Hematopoietic multipotent progenitor cell treated with erythropoietin and hydrocortisone succinate and interleukin-3 and kit ligand, for 6 days (in vitro differentiated cells): ENCODE data around the gene PCCB.
"Not testable (repeated sequence)": the region's sequence is repeated elsewhere in the genome, so short reads cannot be mapped to it uniquely, and the experiment has no call there.

ENCODE experiments used
- DNase-seq: peaks from one replicate; pipeline ENCODE4 v3.0.0-alpha.2; 2015

The PCCB gene

DNA sequence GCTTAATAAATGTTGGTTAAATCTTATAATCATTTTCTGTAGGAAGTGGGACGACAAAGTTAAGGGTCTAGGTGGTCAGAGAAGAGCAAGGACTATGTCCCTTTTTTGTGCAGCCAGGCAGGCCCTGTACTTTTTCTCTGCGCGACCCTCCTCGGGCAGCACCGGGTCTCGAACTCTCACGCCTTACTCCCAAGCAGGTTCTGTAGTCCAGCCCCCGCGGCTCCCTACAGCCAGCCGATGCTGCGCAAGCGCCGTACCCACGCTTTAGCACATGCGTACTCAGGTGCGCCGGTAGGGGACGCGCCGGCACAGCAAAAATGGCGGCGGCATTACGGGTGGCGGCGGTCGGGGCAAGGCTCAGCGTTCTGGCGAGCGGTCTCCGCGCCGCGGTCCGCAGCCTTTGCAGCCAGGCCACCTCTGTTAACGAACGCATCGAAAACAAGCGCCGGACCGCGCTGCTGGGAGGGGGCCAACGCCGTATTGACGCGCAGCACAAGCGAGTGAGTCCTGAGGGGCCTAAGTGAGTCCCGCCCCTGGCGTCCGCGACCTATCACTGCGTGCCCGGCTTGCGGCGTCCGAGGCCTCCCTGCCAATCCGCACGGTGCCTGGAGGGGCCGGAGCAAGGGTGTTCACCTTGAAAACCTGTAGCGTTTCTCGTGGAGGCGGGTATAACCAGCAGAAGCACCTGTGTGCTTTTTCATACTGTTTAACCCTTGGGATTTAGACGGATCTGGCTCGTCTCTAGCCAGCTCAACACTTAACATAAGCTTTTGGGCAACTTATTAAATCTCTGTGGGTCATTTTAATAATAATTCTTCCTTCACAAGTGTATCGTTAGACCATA is at the start of gene PCCB:
Gene PCCB, plus strand, starts transcription at position 282 of the 844 bp plus-strand sequence. Its CDS starts 36 bp downstream, at position 318.
- DNase-seq: peak; percentile 97

DNA sequence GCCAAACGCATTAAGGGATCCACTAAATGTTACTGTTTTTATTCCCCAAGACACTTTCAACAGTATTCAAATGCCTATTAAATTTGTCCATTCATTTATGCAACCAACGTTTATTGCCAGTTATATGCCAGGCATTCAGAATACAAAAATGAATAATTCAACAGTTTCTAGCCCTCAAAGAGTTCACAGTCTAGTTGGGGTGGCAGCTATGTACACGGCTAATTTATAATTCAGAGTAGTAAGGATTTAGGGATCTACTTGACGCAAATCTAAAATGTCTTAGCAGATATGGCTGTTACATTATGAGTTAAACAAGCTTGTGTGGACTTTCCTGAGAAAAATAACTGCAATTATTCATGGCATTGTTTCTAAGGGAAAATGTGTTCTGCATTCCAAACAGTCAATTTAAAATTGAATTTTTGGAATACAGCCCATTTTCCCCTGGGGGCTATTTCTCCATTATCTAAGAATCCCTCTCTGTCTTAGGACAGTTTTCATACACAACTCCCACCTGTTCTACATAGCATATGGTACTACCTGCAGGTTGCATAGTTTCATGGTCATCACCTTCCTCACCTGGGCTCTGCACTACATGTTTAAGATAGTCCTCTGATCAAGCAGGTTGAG is 42.5 kb upstream of the PCCB start:
- no peak for DNase-seq

DNA sequence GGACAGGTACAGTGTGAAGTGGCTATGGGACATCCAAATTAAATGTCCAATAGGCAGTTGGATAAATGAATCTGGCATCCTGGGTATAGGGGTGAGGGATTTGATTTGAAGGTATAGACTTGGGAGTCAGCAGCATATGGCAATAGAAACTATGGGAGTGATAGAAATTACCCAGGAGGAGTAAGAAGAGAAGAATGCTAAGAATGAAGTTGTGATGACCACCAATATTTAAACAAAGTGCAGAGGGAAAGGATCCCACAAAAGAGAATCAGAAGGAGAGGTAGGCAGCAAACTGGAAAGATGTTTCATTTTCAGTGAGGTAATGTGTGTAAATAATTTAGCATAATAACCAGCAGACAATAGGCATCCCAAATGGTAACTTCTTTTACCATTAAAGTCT is 40.2 kb upstream of the PCCB start:
- DNase-seq: no peak

DNA sequence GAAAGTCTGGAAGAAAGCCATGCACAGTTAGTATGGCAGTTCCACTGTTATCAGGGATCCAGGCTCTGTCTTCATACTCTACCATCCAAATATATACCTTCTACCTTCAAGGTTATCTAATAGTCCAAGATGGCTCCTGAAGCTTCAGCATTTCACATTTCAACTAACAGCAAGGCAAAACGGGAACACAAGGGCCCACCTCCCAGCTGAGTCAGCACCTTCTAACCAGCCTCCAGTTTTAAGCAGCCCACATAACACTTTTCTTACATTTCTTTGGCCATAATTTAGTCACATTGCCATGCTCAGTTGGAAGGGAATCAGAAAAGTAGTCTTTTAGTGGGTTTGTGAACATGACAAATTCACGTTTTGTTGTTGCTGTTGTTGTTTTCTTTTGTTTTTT is 38.6 kb upstream of the PCCB start:
- DNase-seq: no peak

DNA sequence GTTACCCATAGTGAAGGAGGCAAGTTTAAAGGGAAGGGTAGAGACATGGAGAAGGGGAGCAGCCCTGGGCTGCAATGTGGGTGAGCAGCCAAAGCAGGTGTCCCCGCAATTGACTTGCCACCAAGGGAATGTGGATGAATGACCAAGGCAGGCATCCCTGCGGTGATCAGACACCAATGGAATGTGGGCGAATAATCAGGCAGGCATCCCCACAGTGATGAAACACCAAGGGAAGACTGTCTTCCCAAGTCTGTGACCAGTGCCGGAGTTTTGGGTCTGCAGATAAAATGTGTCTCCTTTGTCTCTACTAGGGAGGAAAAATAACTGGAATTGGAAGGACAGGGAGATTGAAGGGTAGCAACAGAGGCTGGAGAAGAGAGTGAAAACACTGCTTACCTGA is 27.4 kb upstream of the PCCB start:
- not testable (repeated sequence) for DNase-seq

DNA sequence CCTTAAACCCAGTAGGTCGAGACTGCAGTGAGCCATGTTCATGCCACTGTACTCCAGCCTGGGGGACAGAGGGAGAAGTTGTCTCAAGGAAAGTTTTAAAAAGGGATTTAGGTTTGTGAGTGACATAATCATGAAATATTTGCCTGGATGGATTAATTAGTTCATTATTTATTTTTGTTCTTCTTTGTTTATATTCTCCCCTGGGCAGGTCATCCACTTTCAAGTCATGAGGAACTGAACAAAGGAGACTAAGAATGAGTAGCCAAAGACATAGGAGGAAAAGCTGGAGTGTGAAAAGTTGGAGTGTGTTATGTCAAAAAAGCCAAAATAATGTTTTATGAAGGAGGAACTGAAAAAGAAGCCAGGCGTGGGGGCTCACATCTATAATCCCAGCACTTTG is 17.7 kb upstream of the PCCB start:
- DNase-seq: no peak

DNA sequence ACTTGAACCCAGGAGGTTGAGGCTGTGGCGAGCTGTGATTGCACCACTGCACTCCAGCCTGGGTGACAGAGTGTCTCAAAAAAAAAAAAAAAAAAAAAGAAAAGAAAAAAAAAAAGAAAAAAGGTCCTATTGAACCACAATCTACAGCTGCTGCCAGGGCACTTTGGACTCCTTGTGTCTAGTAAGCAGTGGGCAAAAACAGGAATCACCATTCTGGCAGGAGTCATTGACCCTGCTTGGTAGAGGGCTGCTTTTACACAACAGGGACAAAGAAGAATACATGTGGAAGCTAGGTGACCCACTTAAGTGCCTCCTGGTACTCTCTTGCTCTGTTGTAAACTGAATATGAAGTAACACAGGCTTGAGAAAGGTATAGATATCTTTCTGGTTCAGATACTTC is 14.6 kb upstream of the PCCB start:
- no peak for DNase-seq

DNA sequence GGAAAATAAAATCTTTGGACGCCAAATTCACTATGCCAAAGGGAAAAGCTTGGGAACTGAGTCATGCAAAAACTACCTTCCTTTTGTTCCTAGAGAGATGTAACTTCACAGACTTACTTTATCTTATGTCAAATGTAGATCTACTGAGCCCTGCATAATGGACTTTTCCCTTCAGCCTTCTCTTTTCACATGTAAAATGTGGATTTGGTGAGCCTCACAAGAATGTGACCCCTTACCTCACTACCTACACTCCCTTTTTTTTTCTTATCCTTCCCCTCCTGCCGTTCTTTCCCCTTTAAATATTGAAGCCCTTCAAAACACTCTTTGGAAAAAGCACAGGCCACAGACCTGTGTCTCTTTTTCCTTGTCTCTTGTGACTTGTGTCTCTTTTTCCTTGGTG is 14.0 kb upstream of the PCCB start:
- no peak for DNase-seq

DNA sequence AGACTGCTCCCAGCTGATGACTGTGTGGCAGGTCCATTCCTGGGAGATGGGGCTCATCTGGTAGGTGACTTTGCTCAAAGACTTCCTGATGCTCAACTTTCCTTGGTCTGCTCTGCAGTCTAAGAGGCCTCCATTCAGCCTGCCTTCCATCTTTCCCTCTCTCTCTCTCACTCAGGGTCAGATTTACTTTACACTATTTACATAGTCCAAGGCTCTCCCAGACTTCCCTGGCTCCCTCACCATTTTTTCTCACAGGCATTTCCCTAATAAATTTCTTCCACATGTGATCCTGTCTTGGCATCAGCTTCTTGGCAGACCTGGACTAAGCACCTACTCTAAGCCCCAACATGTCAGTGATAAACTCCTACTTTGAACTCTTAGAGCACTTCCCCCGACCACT is 13.0 kb upstream of the PCCB start:
- DNase-seq: no peak

DNA sequence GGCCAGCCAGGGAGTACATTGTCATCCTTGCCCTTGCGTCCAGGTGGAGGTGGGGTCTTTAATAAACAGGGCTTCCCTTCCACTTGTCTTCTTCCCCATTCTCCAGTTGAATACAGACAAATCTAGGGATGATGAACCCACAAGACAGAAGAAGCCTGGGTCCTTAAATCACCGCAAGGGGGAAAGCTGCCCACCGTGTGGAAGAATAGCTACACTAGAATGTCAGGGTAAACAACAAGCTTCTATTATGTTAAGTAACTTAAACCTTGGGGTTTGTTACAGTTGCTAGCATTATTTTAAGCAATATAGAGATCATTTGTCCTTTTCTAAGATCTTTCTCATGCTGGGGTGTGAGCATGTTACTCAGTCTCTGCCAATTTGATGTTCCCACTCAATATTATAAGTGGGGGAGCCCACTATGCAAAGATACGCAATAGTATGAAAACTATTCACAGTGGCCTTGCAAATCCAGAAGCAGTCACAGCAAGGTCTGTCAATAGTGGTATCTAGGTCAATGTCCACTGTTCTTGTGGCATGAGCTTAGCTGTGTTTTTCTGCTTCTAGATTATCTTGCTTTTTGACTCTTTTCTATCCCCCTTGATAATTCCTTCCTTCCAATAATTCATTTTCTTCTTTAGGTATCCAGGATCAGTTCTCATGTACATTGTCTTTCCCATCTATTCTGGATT is 12.0 kb upstream of the PCCB start:
- DNase-seq: no peak

DNA sequence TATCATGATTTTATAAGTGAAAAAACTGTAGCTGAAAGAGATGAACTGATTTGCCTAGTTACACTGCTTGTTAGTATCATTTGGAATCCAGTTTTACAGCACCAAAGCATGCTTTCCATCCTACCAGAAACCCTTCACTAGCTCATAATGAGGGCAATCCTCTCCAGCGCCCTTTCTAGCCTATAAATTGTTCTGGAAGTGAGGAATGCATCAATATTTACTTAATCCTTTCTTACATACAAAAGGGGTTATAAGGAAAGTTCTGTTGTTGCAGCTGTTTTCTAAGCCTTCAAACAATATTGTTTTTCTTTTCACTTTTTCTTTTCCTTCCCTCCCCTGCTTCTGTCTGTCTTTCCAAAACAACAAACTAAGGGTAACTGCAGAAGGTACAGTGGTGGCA is 11.0 kb upstream of the PCCB start:
- DNase-seq: no peak

DNA sequence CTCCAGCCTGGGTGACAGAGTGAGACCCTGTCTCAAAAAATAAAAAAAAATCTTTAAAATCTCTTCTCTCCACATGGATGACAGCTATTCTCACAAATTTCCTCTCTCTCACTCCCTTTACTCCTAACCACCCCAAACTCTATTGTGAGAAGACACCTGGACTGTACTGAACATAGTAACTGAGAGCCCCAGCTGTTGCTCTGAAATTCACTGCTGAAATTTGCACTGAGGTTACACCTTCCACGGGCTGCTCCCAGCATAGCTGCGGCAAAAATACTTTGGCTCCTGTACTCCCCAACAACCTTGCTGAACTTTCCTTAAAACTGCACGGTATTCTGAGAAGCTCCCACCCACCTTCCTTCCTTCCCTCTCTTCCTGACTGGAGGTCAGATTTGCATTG is 4.4 kb upstream of the PCCB start:
- DNase-seq: no peak

DNA sequence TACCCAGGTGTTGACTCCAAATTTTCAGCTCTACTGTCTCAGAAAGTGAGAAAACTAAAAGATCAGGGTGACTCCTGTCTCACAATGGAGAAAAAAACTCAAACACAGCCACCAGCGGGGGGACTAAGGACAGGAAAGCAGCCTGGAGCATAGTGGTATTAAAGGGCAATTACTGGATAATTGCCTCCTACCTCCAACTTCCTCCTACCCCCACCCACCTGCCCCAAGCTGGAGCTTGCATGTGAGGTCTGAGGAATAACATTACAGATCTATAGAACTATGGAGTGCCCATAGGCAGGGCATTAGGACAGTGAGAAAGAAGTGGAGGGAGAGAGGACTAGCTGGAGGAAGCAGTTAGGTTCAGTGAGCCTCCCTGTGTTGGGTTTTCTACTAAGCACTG is 2.7 kb upstream of the PCCB start:
- no peak for DNase-seq

DNA sequence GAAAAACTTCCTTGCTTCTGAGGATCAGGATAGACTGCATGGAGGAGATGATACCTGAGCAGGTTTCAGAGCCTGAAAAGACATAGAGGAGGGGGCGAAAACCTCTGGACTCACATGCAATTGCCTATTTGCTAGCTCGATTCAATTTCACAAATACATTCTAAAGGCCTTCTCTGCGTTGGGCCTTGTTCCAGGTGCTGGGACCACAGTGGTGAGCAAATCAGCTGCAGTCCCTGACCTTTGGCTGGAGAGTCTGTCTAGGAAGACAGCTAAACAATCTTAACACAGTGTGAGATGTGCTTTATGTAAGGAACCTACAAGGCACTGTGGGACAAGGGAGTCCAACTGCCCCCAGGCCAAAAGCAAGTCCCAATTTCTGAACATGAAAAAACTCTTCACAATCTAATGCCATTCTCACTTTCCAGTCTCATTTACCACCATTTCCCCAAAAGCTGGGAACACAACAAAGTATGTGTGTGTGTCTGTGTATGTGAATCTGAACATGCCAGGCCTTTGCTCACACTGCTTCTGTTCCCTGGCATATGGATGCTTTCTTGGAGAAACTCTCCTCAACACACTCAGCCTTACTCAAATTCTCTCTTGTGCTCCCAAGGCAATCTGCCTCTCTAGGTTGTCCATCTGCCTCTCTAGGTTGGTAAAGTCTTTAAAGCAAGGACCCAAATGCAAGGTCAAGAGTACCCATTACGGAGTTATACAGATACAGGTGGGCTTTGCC is 2.1 kb upstream of the PCCB start:
- DNase-seq: no peak

DNA sequence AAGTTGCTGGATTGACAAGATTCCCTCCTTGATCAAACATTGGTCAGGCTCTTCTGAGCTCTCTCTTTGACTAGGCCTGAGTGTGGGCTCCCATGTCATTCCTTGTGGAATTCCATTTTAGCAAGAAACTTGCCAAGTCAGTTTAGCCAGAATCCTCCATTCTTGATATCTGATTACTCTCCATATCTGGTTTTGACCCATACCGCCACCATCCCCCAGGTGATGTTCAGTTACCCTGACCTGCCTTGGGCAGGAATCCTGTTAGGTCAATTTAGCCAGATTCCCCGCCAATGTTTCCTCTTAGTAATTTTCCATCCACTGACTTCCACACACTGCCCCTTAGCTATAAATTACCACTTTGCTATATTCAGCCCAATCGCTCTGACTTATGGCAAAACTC is 1.0 kb upstream of the PCCB start:
- DNase-seq: no peak

DNA sequence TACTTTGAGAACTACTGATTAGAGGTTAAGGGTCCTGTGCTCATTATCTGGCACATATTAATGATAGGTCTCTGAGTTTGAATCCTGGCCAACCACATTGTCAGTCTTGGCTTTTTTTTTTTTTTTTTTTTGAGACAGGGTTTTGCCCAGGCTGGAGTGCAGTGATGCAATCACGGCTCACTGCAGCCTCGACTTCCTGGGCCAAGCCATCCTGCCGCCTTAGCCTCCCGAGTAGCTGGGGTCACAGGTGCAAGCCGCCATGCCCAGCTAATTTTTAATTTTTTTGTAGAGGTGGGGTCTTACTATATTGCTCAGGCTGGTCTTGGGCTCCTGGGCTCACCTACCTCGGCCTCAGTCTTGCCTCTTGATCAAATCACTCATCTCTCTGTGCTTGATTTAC is 547 bp upstream of the PCCB start:
- peak; percentile 19 for DNase-seq

DNA sequence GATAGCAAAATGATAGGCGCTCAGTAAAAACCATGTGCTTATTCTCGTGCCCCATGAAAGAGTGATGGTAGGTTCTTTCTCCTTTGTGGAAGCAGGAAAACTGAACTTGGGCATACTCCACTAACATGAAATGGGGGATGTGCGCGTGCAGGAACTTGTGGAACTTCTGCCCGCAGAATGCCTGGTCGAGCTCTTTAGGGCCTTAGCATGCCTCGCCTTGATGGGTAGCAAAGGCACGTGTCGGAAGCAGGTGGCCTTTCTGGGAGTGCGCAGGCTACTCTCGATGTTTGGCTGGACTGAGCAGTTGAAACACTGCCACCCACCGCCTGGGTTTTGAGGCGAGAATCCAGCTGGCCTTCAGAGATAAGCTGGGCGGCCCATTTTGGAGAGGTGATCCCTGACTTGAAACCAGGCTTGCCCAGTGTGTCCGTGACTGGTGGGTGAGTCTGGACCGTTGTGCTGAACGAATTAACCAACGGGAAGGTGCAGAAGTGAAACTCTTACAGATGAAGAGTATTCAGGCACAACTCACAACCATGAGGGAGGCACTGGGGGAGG is 842 bp downstream of the PCCB start:
- peak; percentile 97 for DNase-seq

DNA sequence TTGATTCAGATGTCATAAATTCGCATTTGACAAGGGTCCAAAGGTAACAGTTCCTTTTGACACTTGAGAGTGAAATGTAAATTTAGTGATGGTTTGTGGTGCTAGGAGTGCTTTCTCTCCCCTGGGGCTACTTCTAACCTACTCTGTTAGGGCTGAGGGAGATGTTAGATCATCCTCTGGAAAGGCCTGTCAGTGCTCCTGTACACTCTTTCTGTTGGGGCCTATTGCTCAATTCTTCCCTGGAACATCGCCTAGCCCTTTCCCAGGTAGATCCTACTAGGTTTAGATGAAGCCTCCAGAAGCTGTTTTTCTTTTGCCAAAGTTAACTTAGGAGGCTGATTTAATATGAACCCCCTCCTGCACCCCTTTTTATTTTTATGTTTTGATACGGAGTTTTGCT is 1.4 kb downstream of the PCCB start:
- no peak for DNase-seq

DNA sequence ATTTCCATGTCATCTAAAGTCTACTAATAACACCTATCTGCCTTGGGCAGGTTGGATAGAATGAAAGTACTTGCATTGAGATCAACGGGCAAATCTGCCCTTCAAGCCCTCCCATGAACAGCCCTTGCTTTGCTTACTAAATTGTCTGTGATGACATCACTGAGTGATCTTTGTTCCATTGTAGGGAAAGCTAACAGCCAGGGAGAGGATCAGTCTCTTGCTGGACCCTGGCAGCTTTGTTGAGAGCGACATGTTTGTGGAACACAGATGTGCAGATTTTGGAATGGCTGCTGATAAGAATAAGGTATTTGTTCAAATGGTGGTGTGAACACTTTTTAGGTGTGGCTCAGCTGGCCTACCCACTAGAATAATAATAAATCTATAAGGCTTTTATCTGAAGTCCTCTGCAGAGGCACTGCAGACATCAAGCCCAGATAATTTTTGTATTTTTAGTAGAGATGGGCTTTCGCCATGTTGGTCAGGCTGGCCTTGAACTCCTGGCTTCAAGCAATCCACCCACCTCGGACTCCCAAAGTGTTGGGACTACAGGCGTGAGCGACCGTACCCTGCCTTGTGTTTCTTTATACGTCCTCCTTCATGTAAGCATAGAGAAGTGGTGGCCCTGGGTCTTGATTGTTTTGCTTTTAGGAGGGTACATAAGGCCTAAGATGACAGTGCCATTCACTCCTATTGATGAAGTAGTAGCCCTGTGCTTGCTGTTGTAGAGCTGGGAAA is 5.7 kb downstream of the PCCB start:
- DNase-seq: no peak

DNA sequence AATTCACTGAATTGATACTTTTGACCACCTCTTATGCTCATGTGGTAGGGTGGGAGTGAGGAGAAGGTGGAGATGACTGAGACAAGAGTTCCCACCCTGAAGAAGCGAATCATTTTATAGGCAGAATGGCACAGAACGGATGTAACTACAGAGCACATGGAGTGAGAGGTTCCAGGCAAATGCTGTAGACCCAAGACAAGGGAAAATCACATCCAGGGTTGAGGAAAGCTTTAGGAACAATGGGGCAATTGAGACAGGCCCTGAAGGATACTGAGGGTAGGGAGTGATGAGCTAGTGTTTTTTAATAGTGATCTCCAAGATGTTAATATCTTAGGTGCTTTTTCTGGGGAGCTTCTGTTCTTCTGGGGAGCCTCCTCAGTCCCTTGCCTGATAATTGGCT is 8.1 kb downstream of the PCCB start:
- no peak for DNase-seq

DNA sequence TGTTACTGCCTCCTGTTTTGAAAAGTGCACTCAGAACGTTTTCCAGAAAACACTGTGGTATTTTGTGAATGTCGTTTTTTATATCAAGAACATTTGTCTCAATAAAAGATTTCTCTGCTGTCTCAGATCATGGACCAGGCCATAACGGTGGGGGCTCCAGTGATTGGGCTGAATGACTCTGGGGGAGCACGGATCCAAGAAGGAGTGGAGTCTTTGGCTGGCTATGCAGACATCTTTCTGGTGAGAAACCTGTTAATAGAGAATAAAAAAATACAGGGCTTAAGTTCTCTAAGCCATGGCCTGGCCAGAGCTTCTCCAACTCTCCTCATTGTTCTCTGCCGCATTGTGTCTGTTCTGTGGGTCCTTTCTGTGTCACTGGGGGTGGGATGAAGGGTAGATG is 11.7 kb downstream of the PCCB start:
- DNase-seq: no peak

DNA sequence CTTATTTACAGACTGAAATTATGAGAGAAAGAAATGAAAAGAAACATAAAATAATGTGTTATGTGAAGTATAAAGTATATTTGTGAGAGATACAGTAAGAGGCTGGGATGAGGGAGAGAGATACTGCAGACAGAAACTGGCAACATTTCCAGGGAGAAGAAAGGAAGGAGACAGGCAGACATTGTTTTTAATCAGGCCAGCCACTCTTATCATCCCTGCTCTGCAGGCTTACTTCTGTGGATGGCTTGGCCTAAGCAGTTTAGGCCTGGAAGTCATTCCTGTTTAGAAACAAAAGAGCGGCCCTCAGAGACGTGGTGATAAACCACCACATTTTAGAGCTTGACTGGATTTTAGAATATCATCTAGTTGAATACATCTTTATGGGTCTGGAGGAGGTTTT is 12.4 kb downstream of the PCCB start:
- DNase-seq: no peak
